HG03025 (cell line): ENCODE results near the gene KDM6B.

ENCODE experiments used
- ATAC-seq: cut with Tn5 transposase; IDR thresholded peaks from one replicate; pipeline ENCODE4 v1.9.1; 2021; ENCODE audit warnings: mild to moderate bottlenecking, moderate library complexity; ENCODE audit not compliant: unreplicated experiment, low FRiP score

Gene KDM6B

DNA sequence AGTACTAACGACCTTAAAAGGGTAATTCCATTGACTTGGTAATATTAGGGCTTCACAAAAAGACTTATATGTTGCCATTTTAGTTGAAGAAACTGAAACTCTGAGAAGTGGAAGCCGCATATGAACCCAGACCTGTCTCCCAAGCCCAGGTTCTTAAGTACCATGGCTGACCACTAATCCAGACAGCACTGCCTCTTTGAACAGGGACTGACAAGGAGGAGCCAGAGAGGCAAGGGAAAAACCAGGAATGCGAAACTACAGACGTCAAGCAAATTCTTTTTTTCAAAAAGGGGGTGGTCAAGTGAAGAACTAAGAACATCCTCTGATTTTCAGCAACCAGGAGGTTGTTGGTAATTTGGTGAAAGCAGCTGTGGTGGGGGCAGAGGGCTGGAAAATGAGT, 39.0 kb downstream of the KDM6B start:
- no peak for ATAC-seq

GRCh38 chr17:7875804-7876370, 41.9 kb downstream of the KDM6B start:
- ATAC-seq = no peak

DNA sequence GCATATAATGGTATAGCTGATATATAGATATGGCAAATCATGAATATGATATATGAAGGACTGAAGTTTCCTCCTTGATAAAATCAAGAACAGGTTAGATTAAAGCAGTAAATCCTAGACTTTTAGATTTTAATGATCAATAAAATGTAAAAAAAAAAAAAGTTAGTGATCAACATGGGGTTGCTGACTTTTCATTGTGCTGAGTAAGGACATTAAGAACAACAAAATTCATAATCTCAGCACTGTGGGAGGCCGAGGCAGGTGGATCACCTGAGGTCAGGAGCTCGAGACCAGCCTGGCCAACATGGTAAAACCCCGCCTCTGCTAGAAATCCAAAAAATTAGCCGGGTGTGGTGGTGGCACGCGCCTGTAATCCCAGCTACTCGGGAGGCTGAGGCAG, 44.2 kb downstream of the KDM6B start:
- no peak for ATAC-seq

GRCh38 chr17:7880076-7880868, 46.3 kb downstream of the KDM6B start:
- no peak for ATAC-seq

DNA sequence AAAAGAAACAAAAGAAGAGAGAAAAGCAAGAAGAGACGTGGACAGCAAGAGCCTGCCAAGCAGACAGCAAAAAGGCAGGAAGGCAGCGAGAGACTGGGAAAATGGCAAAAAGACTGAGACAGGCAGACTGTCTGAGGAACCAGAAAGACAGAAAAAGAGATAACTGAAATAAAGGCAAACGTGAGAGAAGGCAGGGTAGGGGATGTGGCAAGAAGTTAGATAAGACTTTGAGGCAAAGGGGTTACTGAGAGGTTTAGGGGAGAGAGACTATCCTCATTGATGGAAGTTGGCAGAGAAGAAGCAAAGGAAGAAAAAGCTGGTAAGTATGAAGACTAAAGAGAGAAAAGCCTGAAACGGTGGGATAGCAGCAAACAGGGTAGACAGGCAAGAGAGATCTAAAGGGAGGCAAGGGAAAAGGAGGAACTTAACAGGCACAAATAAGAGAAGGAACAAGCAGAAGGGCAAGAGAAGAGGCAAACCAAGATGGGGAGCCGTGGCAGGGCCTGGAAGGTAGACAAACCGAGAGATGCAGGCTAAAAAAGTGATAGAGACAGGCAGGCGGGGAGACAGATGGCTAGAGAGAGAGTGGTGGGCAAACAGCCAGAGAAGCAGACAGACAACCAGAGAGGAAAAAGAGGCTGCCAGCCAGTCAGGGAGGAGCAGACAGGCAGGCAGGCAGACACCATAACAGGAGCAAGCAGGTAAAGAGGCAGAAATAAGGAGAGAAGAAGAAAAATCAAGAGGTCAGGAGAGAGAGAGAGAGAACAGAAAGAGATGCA, 47.4 kb downstream of the KDM6B start:
- no peak for ATAC-seq

- ATAC-seq = no peak
These were observed 48.1 kb downstream of the KDM6B start for GRCh38 chr17:7882068-7882467.

- ATAC-seq = no peak
These were observed 48.6 kb downstream of the KDM6B start for GRCh38 chr17:7882629-7883028.
